GM12872 (cell line): ENCODE results near the gene SLC35G6.
A peak's percentile ranks its signal among the peaks of the same experiment; 100 is the strongest.

Experiments used
- TF ChIP-seq, protein P1 (sequence below): IDR thresholded peaks from 3 replicates; pipeline ENCODE4 v1.5.1; 2011; ENCODE audit warnings: low read depth, mild to moderate bottlenecking, low read length, moderate library complexity; ENCODE audit not compliant: insufficient read depth

SLC35G6 gene

DNA sequence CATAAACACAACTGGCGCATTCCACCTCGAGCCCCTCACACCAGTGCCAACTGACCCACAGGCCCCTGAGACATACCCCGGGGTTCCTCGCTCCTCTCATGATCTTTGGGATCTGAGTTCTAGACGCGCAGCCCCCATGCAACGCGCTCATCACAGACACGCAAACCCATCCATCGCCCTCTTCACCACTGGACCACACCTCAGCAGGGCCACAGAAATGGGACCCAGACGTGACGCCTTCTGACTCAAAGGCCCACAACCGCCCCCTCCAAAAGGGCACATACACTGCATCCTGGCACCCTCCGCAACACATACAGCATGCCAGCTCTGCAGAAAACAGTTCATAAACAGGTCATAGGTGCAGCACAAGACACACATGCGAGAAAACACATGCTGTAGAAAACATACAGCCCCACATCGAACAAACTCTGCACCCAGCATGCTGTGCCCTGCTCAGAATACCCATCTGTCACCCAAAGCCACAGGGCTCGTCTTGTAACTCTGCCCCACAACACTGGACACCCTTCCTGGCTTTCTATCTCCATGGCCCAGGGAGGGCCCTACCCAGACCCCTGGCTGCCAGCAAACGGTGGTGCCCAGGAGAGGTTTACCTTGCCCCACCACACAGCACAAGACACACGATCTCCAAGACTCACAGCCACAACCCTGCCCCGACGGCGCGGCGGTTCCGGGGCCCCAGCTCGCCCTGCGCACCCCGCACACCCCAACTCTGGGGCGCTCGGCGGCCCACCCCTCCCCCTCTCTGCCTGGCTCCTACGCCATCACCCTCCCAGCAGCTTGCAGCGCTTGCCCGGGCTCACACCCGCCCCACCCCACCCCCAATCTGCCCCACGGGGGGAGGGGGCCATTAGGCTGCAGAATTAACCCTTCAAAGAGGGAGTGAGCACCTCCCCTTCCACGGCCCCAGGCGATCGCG lies 2.7 kb upstream of the SLC35G6 start:
- TF ChIP-seq, protein P1, sequence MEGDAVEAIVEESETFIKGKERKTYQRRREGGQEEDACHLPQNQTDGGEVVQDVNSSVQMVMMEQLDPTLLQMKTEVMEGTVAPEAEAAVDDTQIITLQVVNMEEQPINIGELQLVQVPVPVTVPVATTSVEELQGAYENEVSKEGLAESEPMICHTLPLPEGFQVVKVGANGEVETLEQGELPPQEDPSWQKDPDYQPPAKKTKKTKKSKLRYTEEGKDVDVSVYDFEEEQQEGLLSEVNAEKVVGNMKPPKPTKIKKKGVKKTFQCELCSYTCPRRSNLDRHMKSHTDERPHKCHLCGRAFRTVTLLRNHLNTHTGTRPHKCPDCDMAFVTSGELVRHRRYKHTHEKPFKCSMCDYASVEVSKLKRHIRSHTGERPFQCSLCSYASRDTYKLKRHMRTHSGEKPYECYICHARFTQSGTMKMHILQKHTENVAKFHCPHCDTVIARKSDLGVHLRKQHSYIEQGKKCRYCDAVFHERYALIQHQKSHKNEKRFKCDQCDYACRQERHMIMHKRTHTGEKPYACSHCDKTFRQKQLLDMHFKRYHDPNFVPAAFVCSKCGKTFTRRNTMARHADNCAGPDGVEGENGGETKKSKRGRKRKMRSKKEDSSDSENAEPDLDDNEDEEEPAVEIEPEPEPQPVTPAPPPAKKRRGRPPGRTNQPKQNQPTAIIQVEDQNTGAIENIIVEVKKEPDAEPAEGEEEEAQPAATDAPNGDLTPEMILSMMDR: no peak

DNA sequence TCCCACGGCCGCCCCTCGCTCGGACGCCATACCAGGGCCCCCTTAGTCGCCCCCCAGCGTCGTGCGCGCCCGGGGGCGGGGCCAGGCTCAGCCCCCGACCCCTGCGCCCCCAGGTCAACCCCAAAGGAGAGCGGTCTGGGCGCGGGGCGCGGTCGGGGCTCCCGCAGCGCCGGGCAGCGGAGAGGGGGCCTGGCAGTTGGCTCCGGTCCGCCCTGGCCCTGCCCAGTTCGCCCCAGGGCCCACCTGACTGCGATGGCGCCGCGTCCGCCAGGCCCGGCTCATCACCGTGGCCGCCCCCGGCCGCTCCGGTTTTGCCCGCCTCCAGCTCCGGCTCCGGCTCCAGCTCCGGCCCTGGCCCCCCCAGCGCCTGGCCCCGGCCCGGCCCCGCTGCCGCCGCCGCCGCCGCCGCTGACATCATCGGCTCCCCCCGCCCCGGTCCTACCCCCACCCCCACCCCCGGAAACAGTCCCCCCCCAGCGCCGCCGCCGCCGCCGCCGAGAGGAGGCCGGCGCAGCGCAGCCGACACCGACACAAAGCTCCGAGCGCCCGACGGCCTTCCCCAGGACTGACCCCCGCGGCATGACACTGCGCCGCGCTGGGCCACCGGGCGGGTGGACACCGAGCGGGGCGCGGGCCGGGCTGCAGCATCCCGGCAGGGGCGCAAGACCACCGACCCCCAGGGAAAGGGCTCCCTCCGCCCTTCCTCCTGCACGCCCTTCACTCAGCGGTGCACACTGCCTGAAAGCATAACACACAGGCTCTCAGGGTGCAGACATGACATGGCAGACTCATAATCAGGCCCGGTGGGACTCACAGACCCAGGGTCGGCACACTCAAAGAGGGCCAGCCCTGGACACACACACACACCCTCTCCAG lies 1.8 kb upstream of the SLC35G6 start, which contains the start of gene ZBTB4:
TSS of gene ZBTB4 (minus strand) at position 419 of the 876 bp plus-strand sequence. CDS start 12,830 bp downstream, outside the sequence.
- TF ChIP-seq, protein P1: no peak

DNA sequence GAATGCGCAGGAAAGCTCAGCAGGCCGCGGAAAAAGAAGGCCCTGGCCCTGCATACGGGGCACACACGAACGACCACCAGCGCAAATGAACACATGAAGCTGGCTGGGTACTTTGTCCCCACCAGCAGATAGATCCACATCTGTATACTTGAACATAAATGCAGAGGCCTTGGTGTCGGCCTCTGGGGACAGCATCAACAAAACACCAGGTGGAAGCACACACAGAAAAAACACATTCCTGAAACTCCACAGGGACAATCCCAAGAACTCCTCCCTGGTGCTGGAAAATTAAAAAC lies 1.2 kb upstream of the SLC35G6 start:
- TF ChIP-seq, protein P1: no peak

DNA sequence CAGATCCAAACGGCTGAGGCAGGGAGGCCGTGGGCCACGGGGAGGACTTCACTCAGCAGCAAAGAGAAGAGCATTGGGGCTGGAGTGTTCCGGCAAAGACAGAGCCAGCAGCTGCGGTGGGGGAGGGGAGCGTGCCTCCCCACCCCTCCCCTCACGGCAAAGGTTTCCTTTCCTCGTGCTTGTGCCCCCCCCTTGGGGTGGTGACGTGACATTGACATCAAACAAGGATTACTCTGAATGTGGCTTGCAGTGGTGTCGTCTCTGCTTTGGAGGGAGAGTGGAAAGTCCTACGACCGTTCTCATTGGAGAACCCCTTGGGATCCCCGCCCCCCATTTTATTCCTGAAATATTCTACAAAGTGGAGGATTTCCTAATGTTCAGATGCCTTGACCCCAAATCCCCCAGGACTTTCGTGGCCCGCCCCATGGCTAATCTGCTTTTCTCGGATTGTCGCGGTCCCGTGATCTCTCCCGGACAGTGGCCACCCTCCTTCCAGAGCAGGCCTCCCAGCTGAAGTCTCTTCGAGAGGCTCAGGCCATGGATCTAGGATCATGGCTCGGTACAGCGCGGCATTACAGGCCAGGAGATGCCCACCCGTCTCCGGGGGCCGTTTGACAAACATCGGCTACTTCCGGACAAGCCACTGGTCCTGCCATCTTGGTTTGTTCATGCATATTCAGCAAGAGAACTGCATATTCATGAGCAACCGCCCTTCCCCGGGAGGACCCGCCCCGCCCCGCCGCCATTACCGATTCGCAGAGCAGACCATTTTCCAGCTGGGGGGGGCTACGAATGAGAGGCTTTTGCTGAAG lies 2.2 kb downstream of the SLC35G6 start:
- TF ChIP-seq, protein P1: no peak

DNA sequence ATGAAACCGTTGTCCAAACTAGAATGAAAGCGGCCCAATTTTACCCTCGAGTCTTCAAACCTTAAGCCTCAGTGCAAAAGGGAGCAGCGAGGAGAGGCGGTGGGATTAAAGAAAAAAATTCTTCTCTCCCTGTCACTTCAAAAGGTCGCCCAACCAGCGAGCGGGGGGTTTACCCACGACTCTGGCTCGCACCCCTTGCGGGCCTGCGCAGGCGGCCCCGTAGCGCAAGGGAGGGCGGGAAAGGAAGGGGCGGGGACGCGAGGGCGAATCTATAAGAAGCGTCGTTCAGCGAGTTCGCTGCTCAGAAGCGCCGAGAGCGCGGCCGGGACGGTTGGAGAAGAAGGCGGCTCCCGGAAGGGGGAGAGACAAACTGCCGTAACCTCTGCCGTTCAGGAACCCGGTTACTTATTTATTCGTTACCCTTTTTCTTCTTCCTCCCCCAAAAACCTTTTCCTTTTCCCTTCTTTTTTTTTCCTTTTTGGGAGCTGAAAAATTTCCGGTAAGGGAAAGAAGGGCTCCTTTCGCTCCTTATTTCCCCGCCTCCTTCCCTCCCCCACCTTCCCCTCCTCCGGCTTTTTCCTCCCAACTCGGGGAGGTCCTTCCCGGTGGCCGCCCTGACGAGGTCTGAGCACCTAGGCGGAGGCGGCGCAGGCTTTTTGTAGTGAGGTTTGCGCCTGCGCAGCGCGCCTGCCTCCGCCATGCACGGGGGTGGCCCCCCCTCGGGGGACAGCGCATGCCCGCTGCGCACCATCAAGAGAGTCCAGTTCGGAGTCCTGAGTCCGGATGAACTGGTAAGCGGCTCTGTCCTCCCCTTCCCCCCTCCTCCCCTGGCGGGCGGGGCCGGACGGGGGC lies 3.0 kb downstream of the SLC35G6 start, which contains the start of gene POLR2A:
TSS of gene POLR2A (plus strand) at position 300 of the 852 bp plus-strand sequence.
- TF ChIP-seq, protein P1: no peak

DNA sequence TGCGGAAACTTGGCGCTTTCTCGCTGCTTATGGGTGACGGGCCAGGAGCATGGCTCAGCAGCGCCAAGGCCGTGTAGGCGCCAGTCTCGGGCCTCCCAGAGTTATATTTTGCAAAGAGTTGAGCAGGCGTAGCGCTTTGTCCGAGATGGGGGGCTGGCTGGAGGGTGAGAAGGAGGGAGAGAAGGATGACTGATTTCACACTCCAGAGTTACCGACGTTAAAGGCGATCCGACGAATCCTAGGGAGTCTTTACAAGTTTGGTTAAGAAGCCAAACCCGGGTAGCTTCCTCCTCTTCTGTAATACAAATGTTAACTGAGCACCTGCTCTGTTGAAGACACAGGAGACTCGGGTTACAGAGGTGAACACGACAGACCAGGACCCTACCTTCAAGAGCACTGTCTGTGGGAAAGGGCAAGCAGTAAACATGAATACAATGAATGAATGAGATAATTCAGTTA lies 3.7 kb downstream of the SLC35G6 start:
- TF ChIP-seq, protein P1: 0 out of 3 replicates have a peak, but pooled peaks have one; percentile 4
